ENCODE results near the gene ZNF41. TPM values are rescaled to one million over a fixed set of nuclear protein-coding genes. Genes with fewer than 3 reads are reported as not detected.

The ZNF41 gene
- total RNA-seq, 1 donor from 2014 or later: 4.9 TPM

DNA sequence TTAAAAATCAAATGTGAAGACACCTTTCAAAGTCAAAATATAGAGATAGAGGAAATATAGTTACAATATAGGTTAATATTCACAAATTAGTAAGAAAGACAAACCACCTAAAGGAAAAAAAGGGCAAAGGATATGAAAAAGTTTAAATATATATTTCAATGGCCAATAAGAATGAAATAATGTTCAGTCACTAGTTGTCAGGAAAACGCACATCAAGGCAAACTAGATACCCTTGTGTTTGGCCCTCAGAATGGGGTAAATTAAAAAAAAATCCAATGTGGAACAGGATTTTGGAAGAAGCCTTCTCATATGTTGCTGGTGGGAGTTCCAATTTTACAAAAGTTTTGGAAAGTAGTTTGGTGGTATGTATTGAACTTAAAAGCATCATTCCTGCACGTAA, 2.4 kb downstream of the ZNF41 start:
- intact Hi-C loops (cut with DNase I): no loop called here
- Histone ChIP-seq H3K27ac (no peak overlapping the region), H3K36me3 (no peaks in the 10 kb centered on the region), H3K4me3 (no peak overlapping the region), H3K9me3 (no peaks in the 10 kb centered on the region), H3K27me3 (no peaks in the 10 kb centered on the region), H3K4me1 (peaks cover 5% of the 10 kb centered on the region)
- DNase-seq (ENCODE audit: extremely low spot score in 2 of 2): no peak
- TF ChIP-seq POLR2A (IDR thresholded peaks at IDR 0.05) (no peak), POLR2AphosphoS5 (IDR thresholded peaks at IDR 0.05; ENCODE audit: insufficient read depth in 1 of 2, low read depth in 1 of 2) (no peak)
- TF ChIP-seq, protein P1, sequence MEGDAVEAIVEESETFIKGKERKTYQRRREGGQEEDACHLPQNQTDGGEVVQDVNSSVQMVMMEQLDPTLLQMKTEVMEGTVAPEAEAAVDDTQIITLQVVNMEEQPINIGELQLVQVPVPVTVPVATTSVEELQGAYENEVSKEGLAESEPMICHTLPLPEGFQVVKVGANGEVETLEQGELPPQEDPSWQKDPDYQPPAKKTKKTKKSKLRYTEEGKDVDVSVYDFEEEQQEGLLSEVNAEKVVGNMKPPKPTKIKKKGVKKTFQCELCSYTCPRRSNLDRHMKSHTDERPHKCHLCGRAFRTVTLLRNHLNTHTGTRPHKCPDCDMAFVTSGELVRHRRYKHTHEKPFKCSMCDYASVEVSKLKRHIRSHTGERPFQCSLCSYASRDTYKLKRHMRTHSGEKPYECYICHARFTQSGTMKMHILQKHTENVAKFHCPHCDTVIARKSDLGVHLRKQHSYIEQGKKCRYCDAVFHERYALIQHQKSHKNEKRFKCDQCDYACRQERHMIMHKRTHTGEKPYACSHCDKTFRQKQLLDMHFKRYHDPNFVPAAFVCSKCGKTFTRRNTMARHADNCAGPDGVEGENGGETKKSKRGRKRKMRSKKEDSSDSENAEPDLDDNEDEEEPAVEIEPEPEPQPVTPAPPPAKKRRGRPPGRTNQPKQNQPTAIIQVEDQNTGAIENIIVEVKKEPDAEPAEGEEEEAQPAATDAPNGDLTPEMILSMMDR (IDR thresholded peaks at IDR 0.05): no peak

DNA sequence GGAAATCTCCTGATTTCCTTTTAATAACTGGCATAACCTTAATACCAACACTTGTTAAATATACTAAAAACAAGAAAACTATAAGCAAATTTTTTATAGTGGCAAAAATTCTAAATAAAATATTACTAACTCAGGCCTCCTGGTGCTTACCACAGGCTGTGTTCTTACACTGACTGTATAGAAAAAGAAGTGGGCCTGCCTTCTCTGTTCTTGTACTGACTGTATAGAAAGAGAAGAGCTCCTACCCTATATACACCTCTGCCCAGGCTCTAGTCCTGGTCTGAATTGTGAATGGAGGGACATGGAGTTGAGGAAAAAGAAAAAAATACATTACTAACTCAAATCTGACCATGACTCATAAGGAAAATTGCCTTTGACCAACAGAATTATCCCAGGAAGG, 7.5 kb downstream of the ZNF41 start:
- intact Hi-C loops (cut with DNase I): no loop called here
- H3K27me3 ChIP-seq: no peaks in the 10 kb centered on the region
- no peaks in the 10 kb centered on the region for H3K36me3 ChIP-seq
- H3K9me3 ChIP-seq: no peaks in the 10 kb centered on the region
- no peak for TF ChIP-seq POLR2AphosphoS5 (IDR thresholded peaks at IDR 0.05; ENCODE audit: insufficient read depth in 1 of 2, low read depth in 1 of 2)
- TF ChIP-seq, protein P1 (IDR thresholded peaks at IDR 0.05): no peak
- TF ChIP-seq POLR2A (IDR thresholded peaks at IDR 0.05): no peak
- no peak overlapping the region for H3K27ac ChIP-seq
- H3K4me1 ChIP-seq: no peaks in the 10 kb centered on the region
- DNase-seq (ENCODE audit: extremely low spot score in 2 of 2): no peak
- H3K4me3 ChIP-seq: no peak overlapping the region

DNA sequence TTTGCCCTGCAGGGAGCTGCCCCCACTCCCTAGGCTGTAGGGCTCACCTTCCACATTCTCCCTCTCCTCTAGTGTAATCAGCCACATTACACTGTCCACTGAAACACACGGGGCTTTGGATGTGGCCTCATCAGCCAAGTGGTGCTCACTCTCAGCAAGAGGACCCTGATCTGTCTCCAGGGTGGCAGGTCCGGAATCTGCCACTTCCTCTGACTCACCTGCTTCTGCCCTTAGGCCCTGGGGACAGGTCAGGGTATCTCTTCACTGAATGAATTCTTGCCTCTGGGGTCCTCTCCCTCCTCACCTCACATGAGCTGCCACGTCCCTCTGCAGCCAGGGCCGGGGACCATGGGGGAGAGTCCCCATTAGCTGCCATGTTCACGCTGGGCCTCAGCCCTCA, 15.9 kb downstream of the ZNF41 start:
- TF ChIP-seq POLR2AphosphoS5 (IDR thresholded peaks at IDR 0.05; ENCODE audit: insufficient read depth in 1 of 2, low read depth in 1 of 2) (no peak), POLR2A (IDR thresholded peaks at IDR 0.05) (no peak)
- TF ChIP-seq, protein P1 (IDR thresholded peaks at IDR 0.05): no peak
- Histone ChIP-seq H3K36me3 (peaks cover 0 to 11% of the 10 kb centered on the region in 2 donors), H3K27me3 (no peaks in the 10 kb centered on the region), H3K9me3 (no peaks in the 10 kb centered on the region), H3K4me1 (no peaks in the 10 kb centered on the region), H3K4me3 (no peak overlapping the region), H3K27ac (no peak overlapping the region)
- DNase-seq (ENCODE audit: extremely low spot score in 2 of 2): no peak
- intact Hi-C loops (cut with DNase I): no loop called here

DNA sequence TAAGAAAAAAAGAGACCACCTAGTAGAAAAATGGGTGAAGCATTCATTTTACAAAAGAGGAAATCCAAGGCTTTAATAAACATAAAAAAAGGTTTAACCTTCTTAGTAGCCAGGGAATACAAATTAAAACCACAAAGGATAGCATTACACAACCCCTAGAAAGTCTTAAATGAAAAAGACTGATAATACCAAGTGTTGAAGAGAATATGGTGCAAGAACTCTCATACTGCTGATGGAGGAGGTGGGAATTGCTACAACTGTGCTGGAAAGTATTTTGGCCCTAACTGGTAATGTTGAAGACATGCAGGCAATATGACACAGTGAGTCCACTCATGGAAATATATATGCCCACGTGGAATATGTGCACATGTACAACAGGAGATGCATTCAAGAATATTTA, 22.5 kb downstream of the ZNF41 start:
- peaks cover 0 to 4% of the 10 kb centered on the region in 2 donors for H3K36me3 ChIP-seq
- H3K9me3 ChIP-seq: no peaks in the 10 kb centered on the region
- TF ChIP-seq, protein P1 (IDR thresholded peaks at IDR 0.05): no peak
- TF ChIP-seq POLR2AphosphoS5 (IDR thresholded peaks at IDR 0.05; ENCODE audit: insufficient read depth in 1 of 2, low read depth in 1 of 2) (no peak), POLR2A (IDR thresholded peaks at IDR 0.05) (no peak)
- H3K4me3 ChIP-seq: no peak overlapping the region
- no peaks in the 10 kb centered on the region for H3K27me3 ChIP-seq
- no peak overlapping the region for H3K27ac ChIP-seq
- no peaks in the 10 kb centered on the region for H3K4me1 ChIP-seq
- intact Hi-C loops (cut with DNase I): no loop called here
- no peak for DNase-seq (ENCODE audit: extremely low spot score in 2 of 2)

DNA sequence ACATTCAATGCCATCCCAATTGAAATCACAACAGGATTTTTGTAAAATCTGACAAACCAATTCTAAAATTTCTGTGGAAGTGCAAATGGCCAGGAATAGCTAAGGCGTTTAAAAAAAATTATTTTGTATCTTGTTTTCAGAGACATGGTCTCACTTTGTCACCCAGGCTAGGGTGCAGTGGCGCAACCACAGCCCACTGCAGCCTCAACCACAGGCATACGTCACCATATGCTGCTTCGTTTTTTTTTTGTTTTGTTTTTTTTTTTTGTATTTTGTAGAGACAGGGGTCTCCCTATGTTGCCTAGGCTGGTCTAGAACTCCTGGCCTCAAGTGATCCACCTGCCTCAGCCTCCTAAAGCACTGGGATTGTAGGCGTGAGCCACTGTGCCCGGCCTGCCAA, 24.5 kb downstream of the ZNF41 start:
- Histone ChIP-seq H3K36me3 (peaks cover 0 to 10% of the 10 kb centered on the region in 2 donors), H3K4me1 (no peaks in the 10 kb centered on the region), H3K27ac (no peak overlapping the region), H3K27me3 (no peaks in the 10 kb centered on the region), H3K4me3 (no peak overlapping the region), H3K9me3 (no peaks in the 10 kb centered on the region)
- DNase-seq (ENCODE audit: extremely low spot score in 2 of 2): no peak
- TF ChIP-seq POLR2A (IDR thresholded peaks at IDR 0.05) (no peak), POLR2AphosphoS5 (IDR thresholded peaks at IDR 0.05; ENCODE audit: insufficient read depth in 1 of 2, low read depth in 1 of 2) (no peak)
- TF ChIP-seq, protein P1 (IDR thresholded peaks at IDR 0.05): no peak
- intact Hi-C loops (cut with DNase I): no loop called here

Data from vagina (tissue), 2 donors.